Spleen (tissue), 11 donors: ENCODE results near the gene KAT5. TPM values are rescaled to one million over a fixed set of nuclear protein-coding genes. Genes with fewer than 3 reads are reported as not detected.

Source experiments
- DNase-seq: peaks from one replicate; pipeline ENCODE4 v3.0.0-alpha.2; 2020
- H3K27ac ChIP-seq, 8 donors: fragments of 200-600 bp; sonication (generic) in 7 of 8; 1 replicate in 4 of 8; 2 replicates in 4 of 8; pipeline versions ENCODE4 v1.5.0 to v1.8.0; 2016 to 2021; ENCODE audit warnings: inconsistent platforms in 4 of 8, mild to moderate bottlenecking in 4 of 8, moderate library complexity in 1 of 8
- H3K27me3 ChIP-seq, 7 donors: fragments of 200-600 bp; sonication (generic) in 6 of 7; replicated peaks in 1 of 7; 1 replicate in 4 of 7; 2 replicates in 3 of 7; pipeline versions ENCODE4 v1.5.0 to v1.8.0; 2016 to 2021; ENCODE audit warnings: inconsistent platforms in 3 of 7, mild to moderate bottlenecking in 1 of 7
- H3K36me3 ChIP-seq, 6 donors: fragments of 200-600 bp; sonication (generic) in 5 of 6; 1 replicate in 4 of 6; 2 replicates in 2 of 6; pipeline versions ENCODE4 v1.5.0 to v1.8.0; 2016 to 2021; ENCODE audit warnings: inconsistent platforms in 2 of 6
- H3K4me1 ChIP-seq, 6 donors: fragments of 200-600 bp; sonication (generic) in 5 of 6; 1 replicate in 3 of 6; 2 replicates in 3 of 6; pipeline versions ENCODE4 v1.5.0 to v1.8.0; 2016 to 2021; ENCODE audit warnings: inconsistent platforms in 3 of 6
- H3K4me3 ChIP-seq, 8 donors: fragments of 200-600 bp; sonication (generic) in 7 of 8; 1 replicate in 4 of 8; 2 replicates in 4 of 8; pipeline versions ENCODE4 v1.5.0 to v1.8.0; 2016 to 2021; ENCODE audit warnings: inconsistent platforms in 4 of 8, mild to moderate bottlenecking in 4 of 8, moderate library complexity in 2 of 8
- H3K9me3 ChIP-seq, 8 donors: fragments of 200-600 bp; sonication (generic) in 7 of 8; 1 replicate in 4 of 8; 2 replicates in 4 of 8; pipeline versions ENCODE4 v1.5.0 to v1.8.0; 2016 to 2021; ENCODE audit warnings: inconsistent platforms in 4 of 8
- CTCF ChIP-seq, 11 experiments: fragments of 200-600 bp in 7 of 11; fragments of 450-650 bp in 4 of 11; sonication (generic) in 4 of 11; IDR thresholded peaks in 8 of 11; conservative IDR thresholded peaks in 3 of 11; 1 replicate in 7 of 11; 2 replicates in 4 of 11; pipeline versions ENCODE4 v1.4.0 to v1.8.0; 2016 to 2021; ENCODE audit warnings: antibody characterized with exemption in 11 of 11, inconsistent platforms in 4 of 11, mild to moderate bottlenecking in 1 of 11
- POLR2A ChIP-seq, 3 donors: fragments of 450-650 bp; IDR thresholded peaks; one replicate each; pipeline ENCODE4 v1.5.1; 2017; ENCODE audit warnings: antibody characterized with exemption in 3 of 3, mild to moderate bottlenecking in 1 of 3
- POLR2AphosphoS5 ChIP-seq, 3 donors: sonication (generic); formaldehyde crosslinking; IDR thresholded peaks; one replicate each; pipeline ENCODE4 v1.5.1; 2017; ENCODE audit warnings: antibody characterized with exemption in 3 of 3
- WGBS, 5 donors: extraction: QIAGEN DNeasy Blood & Tissue Kit in 3 of 5; methylation state at CpG; one replicate each; pipeline versions ENCODE4 v1.1.5 to v1.1.7; 2013 to 2018; 5-methylcytosine and 5-hydroxymethylcytosine counted together
- intact Hi-C: fragments of 100-400 bp; cut with DNase I; formaldehyde crosslinking; loops from one replicate; pipeline ENCODE4 v1.15.0; 2023; ENCODE audit warnings: low total_unique reads
- polyA plus RNA-seq, 3 donors: library from polyadenylated mRNA; stranded (reverse); fragments of 200-250 nt; gene quantifications; one replicate each; pipeline ENCODE4 v1.2.1, GENCODE V29; 2013
- total RNA-seq, 7 donors: library from RNA; depleted of rRNA in 3 of 7; stranded (reverse); fragments of >200 nt in 3 of 7; fragmentation: NEBNext Ultra II Directional in 4 of 7; extraction: Animal tissue kit (Norgen Biotek cat#: 25700) in 4 of 7; gene quantifications; one replicate each; pipeline versions ENCODE4 v1.1.0 to v1.2.1, GENCODE V29; 2016 to 2021
- donor health status: healthy with polysubstance abuse.
- donor health status: DM: no; HTN: no; CAD: no; lungs with moderate emphysema.
- donor health status: DM: no; HTN: no; CAD: no.
- donor health status: Bipolar disorder and iron deficiency.
- donor health status: healthy.
- donor health status: DM: no; HTN: no; CAD: no.
- donor health status: DM: yes; HTN: yes; CAD: no.

Gene KAT5
- total and polyA plus RNA-seq, 10 donors, result 55.0 to 103 (median 67.3) TPM

DNA sequence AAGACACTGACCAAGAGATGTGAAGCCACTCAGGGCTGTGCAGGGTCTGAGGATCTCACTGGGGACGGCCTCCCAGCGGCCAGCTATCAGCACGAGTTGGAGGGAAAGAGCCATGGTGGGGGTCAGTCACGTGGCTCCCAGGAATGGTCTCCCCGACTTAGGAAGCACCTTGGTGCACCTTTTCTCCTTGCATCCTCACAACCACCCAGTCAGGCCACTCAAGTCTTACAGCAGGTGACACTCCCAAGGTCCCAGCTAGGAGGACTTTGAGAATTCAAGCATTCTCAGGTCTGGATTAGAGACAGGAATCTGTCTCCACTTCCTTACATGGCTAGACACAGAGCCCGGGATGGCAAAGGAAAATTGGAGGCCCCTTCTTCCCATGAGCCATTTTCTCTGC, 5.9 kb downstream of the KAT5 start:
- Histone ChIP-seq H3K9me3 (no peaks in the 10 kb centered on the region), H3K4me1 (peaks cover 18 to 68% (median 38%) of the 10 kb centered on the region in 6 donors), H3K4me3 (no peak overlapping the region), H3K27me3 (no peaks in the 10 kb centered on the region), H3K27ac (no peak overlapping the region), H3K36me3 (peaks cover 6 to 69% (median 64%) of the 10 kb centered on the region in 6 donors)
- DNase-seq, result no peak
- intact Hi-C loops, result loop anchor here (10.0 kb wide), 2 partner anchors 97 to 277 kb away; no protein-coding TSS in a partner anchor
- WGBS, 5 donors, result 76 to 88% (median 83%) methylated on average over 4 to 6 of the region's 6 CpGs
- TF ChIP-seq POLR2AphosphoS5 (IDR thresholded peaks at IDR 0.05), result peak in 2 of 3 donors; percentile 6 to 28
- no peak for TF ChIP-seq POLR2A (IDR thresholded peaks at IDR 0.05)

GRCh38 chr11:65718531-65718930, 6.5 kb downstream of the KAT5 start:
- Histone ChIP-seq H3K9me3 (no peaks in the 10 kb centered on the region), H3K4me1 (peaks cover 16 to 62% (median 32%) of the 10 kb centered on the region in 6 donors), H3K36me3 (peaks cover 6 to 63% (median 58%) of the 10 kb centered on the region in 6 donors), H3K27me3 (no peaks in the 10 kb centered on the region), H3K4me3 (peak overlapping the region in 1 of 8 donors; percentile 95), H3K27ac (peak overlapping the region in 1 of 8 donors; percentile 97)
- no peak for DNase-seq
- 95 to 99% (median 98%) methylated on average over 4 of the region's 4 CpGs for WGBS, 5 donors
- intact Hi-C loops, result loop anchor here (10.0 kb wide), 2 partner anchors 96 to 276 kb away; no protein-coding TSS in a partner anchor
- TF ChIP-seq POLR2A (IDR thresholded peaks at IDR 0.05) (no peak), POLR2AphosphoS5 (IDR thresholded peaks at IDR 0.05) (no peak), CTCF (IDR thresholded peaks at IDR 0.05 in 8 of 11, conservative IDR thresholded peaks at IDR 0.05 in 3 of 11) (no peak)

- peak overlapping the region in 6 of 8 donors; percentile 17 to 95 (median 83) for H3K4me3 ChIP-seq
Measured at GRCh38 chr11:65718964-65719492, 7.0 kb downstream of the KAT5 start.

GRCh38 chr11:65719871-65720210, 7.8 kb downstream of the KAT5 start:
- TF ChIP-seq POLR2A (IDR thresholded peaks at IDR 0.05) (no peak), POLR2AphosphoS5 (IDR thresholded peaks at IDR 0.05) (no peak), CTCF (IDR thresholded peaks at IDR 0.05 in 8 of 11, conservative IDR thresholded peaks at IDR 0.05 in 3 of 11) (no peak)
- peaks cover 6 to 50% (median 45%) of the 10 kb centered on the region in 6 donors for H3K36me3 ChIP-seq
- DNase-seq, result no peak
- WGBS, 5 donors, result 2 to 11% (median 5%) methylated on average over 10 to 17 of the region's 17 CpGs
- no peaks in the 10 kb centered on the region for H3K9me3 ChIP-seq
- H3K4me3 ChIP-seq, result peak overlapping the region; percentile 67 to 95 (median 85)
- peak overlapping the region; percentile 84 to 97 (median 93) for H3K27ac ChIP-seq
- intact Hi-C loops, result loop anchor here (10.0 kb wide), 3 partner anchors 55 to 275 kb away; no protein-coding TSS in a partner anchor
- peaks cover 15 to 49% (median 29%) of the 10 kb centered on the region in 6 donors for H3K4me1 ChIP-seq
- no peaks in the 10 kb centered on the region for H3K27me3 ChIP-seq

More at GRCh38 chr11:65718964-65719492, 7.0 kb downstream of the KAT5 start:
- peaks cover 15 to 57% (median 30%) of the 10 kb centered on the region in 6 donors for H3K4me1 ChIP-seq
- intact Hi-C loops, result loop anchor here (10.0 kb wide), 2 partner anchors 96 to 276 kb away; no protein-coding TSS in a partner anchor
- H3K27ac ChIP-seq, result peak overlapping the region in 3 of 8 donors; percentile 90 to 97 (median 95)
- TF ChIP-seq CTCF (IDR thresholded peaks at IDR 0.05 in 8 of 11, conservative IDR thresholded peaks at IDR 0.05 in 3 of 11), result no peak
- TF ChIP-seq POLR2AphosphoS5 (IDR thresholded peaks at IDR 0.05), result peak in 2 of 3 donors; percentile 43 to 63
- TF ChIP-seq POLR2A (IDR thresholded peaks at IDR 0.05), result no peak
- no peaks in the 10 kb centered on the region for H3K9me3 ChIP-seq
- H3K36me3 ChIP-seq, result peaks cover 6 to 58% (median 53%) of the 10 kb centered on the region in 6 donors
- DNase-seq, result no peak
- no peaks in the 10 kb centered on the region for H3K27me3 ChIP-seq
- WGBS, 5 donors, result 66 to 78% (median 75%) methylated on average over 8 to 10 of the region's 10 CpGs
